Astrocyte of the spinal cord (primary cell): ENCODE measurements around the gene HIVEP1.

Source experiments
- DNase-seq: peaks from one replicate; pipeline ENCODE4 v3.0.0; 2011; ENCODE audit warnings: low read depth, low spot score
- H3K4me3 ChIP-seq: 2 replicates; pipeline ENCODE4 v1.5.1; 2011; ENCODE audit warnings: low read depth, mild to moderate bottlenecking, low read length, moderate library complexity
- CTCF ChIP-seq: IDR thresholded peaks from 2 replicates; pipeline ENCODE4 v1.5.1; 2012; ENCODE audit warnings: low read depth, mild to moderate bottlenecking, low read length, inconsistent platforms
- in situ Hi-C: cut with HindIII; loops from 2 replicates; pipeline ENCODE4 v1.10.0; 2017; ENCODE audit warnings: low sequenced_read_pairs

The HIVEP1 gene

GRCh38 chr6:12022953-12023388, 10.9 kb downstream of the HIVEP1 start:
- in situ Hi-C loops, result no loop called here
- DNase-seq, result no peak
- no peak overlapping the region for H3K4me3 ChIP-seq
- no peak for TF ChIP-seq CTCF

- in situ Hi-C loops, result no loop called here
- H3K4me3 ChIP-seq, result no peak overlapping the region
- DNase-seq, result no peak
- TF ChIP-seq CTCF, result no peak
These were observed 12.1 kb downstream of the HIVEP1 start for GRCh38 chr6:12024216-12024615.

DNA sequence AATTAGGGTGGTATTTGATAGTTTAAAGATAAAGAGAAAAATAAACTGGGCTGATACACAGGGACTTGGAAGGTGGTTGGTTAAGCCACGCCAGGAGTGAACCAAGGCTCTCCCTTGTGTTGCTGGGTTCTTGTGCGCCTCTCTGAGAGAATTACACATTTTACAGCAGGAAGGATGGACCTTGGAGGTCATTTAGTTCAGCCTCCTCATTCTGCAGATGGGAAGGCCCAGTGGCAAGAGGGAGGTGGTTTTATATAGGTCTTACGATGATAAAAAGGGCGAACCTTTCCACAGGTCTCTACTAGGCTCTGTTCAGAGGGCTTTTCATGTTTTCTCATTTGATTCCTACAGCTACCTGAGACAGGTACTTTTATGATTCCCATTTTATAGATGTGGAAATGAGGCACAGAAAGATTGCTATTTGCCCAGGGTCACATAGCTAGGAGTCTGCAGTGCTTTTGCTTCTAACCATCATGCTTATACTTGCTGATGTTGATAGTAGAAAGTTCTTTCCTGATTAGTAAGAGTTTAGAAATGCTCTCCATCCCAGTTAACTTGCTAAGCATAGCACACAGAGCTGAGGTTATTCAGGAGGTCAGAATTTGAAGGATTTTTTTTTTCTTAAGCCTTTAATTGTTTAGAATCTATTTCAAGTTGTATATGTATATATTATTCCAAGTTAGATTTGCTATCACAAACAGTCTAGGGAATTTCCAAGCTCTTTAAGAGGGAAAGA, 12.8 kb downstream of the HIVEP1 start:
- in situ Hi-C loops, result no loop called here
- no peak for TF ChIP-seq CTCF
- no peak overlapping the region for H3K4me3 ChIP-seq
- peak; percentile 68 for DNase-seq

DNA sequence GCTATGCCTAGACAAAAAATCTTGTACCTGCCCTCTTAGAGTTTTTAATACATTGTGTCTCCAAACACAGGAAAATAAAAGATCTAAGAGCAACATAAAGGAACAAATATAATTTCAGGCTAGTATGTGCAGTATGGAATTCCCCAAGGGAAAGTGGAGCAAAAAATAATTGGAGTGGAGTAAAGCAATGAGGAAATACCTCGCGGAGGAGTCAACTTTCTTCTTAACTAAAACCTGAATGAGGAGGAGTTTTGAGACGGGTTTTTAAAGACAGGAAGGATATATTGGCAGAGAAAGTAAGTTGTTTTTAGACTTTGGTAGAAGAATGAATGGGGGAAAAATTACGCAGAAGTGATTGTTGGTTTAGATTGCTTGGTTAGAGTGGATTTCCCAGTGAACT, 14.0 kb downstream of the HIVEP1 start:
- no peak for TF ChIP-seq CTCF
- DNase-seq, result no peak
- no peak overlapping the region for H3K4me3 ChIP-seq
- in situ Hi-C loops, result no loop called here

DNA sequence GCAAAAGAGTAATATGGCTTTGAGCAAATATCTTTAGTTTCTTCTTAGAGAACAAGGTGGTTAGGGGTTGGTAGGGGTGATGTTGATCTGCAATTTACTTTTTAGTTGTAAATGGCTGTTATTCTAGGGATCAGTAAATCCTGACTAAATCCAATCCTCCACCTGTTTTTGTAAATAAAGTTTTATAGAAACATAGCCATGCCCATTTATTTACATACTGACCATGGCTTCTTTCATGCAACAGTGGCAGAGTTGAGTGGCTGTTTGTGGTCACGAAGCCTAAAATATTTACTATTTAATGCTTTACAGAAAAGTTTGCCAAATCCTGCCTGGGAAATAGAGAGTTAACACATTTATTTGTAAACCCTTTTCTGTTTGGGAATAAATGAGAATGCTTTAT, 14.7 kb downstream of the HIVEP1 start:
- no peak for DNase-seq
- no peak for TF ChIP-seq CTCF
- in situ Hi-C loops, result no loop called here
- H3K4me3 ChIP-seq, result no peak overlapping the region

DNA sequence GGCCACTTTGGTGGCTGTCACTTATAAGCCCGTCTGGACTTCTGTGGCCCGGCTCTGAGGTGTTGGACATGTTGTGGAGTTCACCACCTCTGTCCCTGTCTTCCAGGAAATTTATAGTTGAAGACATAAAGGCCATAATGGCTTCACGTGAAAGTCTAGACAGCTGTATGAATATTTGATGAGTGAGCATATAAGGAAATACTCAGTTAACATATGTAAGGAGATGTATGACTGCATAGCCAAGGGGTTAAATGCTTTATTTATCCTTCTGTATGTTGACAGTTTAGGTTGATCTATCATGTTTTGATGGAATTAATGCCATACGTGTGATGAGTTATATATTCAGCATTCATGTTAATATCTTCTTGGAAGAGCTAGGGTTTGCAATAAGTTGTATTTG, 16.1 kb downstream of the HIVEP1 start:
- DNase-seq, result no peak
- in situ Hi-C loops, result no loop called here
- no peak for TF ChIP-seq CTCF
- no peak overlapping the region for H3K4me3 ChIP-seq
